8988T (cell line): ENCODE results near the gene PNPLA7.

Source experiments
- DNase-seq: peaks from one replicate; pipeline ENCODE4 v3.0.0; 2011

The PNPLA7 gene

GRCh38 chr9:137492464-137493363, 57.5 kb downstream of the PNPLA7 start:
- DNase-seq, result peak; percentile 73

DNA sequence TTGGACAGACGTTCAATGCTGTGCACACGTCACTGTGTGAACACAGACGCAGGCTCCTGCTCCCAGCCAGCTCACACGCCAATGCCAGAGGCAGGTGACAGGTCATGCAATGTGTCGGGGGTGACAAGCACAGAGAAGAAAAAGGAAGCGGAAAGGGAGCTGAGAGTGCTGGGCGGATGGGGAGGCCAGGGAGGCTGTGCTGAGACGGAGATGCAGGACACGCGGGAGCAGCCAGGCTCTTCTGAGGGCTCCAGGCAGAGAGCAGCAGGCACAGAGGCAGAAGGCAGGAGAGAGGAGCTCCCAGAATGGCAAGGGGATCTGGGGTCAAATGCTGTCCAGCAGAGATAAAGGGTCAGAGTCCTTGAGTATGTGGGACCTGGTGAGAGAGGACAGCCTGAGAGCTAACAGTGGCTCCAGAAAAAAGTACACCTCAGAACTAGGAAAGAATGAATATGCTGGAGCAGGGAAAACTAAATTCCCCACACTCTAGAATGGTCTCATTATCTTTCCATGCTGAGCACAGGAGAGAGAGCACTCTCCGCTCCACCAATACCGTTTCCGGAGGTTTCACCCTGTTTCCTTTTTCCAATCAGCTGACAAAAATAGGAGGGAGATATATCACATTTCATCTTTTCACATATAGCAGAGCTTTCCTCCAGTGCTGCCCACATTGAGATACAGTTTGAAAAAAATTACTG, 58.3 kb downstream of the PNPLA7 start:
- DNase-seq, result peak; percentile 14

GRCh38 chr9:137490532-137491186, 59.5 kb downstream of the PNPLA7 start:
- peak; percentile 3 for DNase-seq

GRCh38 chr9:137488906-137489305, 61.3 kb downstream of the PNPLA7 start:
- DNase-seq, result peak; percentile 10

DNA sequence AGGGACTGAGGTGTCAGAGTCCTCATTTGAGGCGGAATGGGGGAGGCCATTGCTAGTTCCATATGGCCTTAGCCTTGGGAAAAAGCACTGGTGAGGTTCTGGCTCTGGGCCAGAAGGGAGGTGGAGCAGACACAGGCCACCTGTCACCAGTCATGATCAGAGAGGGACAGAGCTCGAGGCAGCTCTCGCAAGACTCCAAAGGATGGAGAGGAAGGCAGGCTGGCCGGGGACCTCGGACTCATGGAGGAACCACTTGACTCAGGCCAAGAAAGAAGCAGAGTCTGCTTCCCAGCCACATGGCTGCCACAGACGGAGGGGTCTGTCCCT, 61.9 kb downstream of the PNPLA7 start:
- peak; percentile 14 for DNase-seq

DNA sequence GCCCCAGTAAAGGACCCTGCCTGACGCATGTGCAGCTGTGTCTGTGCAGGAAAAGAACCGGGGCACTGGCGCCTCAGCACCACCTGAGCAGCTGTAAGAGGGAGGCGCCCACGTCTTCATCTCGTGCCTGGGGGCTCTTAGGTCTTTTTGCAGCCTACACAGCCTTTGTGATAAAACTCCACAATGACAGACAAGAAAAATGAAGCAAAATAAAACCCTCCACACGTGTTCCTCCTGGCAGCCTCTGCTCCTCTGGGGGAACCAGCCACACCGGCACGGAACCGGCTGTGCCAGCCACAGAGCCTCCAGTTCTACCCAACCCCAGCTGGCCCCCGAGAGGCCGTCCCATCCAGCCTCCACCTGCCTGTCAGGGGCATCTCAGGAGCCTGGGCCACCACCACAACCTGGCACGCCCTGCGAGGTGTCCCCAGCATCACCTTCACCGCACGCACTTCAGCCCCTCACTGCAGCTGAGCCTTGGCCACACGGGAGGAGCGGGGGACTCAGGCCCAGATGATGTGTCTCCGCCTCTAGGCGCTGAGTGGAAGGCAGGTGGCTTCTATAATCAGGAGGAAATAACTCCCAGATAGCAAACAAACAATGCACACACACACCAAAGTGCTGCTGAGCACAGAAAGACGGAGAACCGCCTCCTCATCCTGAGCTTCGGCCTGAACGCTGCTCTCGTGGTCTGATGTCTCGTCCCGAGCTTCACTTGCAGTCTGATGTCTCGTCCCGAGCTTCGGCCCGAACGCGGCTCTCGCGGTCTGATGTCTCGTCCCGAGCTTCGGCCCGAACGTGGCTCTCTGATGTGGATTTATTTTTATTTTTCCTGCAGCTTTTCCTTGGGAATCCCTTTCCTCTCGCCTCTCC, 62.5 kb downstream of the PNPLA7 start:
- DNase-seq, result peak; percentile 16

DNA sequence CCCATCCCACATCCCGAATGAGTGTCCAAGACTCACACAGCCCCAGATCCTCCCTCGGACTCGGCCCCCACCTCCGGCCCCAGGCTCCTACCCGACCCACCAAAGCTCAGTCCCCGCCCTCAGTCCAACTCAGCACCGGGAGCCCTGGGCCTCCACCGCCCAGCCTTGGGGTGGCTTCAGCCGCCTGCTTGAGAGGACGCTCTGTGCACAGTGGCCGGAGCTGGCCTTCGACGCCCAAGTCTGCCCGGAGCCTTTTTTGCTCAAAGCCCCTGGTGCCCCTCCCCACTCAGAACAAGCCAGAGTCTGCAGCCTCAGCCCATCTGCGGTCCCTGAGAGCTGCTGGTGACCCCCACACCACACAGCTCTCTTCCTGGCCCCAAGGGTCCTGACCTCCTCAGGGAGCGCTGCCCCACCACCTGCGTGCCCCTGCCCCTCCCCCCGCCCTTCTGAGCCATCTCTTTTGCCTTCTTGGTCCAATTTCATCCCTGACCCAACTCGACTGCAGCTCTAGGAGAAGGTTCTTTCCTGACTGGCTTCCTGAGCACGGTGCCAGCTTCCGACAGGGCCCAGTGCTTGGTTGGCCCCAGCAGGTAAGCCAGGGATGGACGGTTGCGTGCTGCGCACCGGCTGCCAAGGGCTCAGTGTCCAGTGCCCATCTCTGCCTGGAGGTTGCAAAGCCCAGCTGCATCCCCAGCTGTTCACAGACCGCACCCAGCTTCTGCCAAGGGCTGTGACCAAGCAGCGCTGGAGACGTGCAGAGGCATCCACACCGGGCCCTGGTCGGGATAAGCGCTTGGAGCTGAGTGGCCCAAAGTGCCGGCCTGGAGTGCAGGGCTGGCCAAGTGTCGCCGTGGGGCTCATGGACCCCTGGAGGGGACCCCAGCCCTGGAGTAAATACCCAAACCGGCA, 63.4 kb downstream of the PNPLA7 start:
- peak; percentile 11 for DNase-seq

GRCh38 chr9:137486141-137486490, 64.1 kb downstream of the PNPLA7 start:
- no peak for DNase-seq

DNA sequence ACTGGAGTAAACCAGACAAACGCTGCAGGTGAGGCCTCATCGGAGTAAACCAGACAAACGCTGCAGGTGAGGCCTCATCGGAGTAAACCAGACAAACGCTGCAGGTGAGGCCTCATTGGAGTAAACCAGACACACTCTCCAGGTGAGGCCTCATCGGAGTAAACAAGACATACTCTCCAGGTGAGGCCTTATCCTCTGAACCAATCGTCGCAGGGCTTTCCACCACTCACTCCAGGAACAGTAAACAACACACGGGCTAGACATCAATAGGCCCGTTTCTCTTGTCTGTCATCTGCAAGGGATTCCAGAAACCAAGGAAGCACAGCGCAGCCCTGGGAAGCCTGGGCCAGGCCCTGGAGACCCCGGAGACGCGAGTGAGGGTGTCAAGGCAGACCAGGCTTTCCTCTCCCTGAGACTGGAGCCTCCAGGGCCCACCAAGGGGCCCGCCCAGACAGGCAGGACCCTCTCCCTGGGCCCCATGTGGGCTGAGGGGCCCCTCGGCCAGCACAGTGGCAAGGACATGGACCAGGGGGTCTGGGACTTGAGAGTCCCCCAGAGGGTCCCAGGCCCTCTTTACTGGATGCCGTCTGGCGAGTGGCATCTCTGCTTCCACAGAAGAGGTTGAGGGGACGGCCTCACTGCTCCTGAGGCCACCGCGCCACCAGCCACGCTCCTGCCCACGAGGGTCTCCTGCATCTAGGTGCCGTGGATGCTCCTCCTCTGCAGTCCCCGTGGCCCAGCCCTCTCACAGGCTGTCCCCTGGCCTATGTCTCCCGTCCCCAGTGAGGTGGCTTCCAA, 64.7 kb downstream of the PNPLA7 start:
- peak; percentile 8 for DNase-seq

GRCh38 chr9:137484551-137485315, 65.5 kb downstream of the PNPLA7 start:
- no peak for DNase-seq

- no peak for DNase-seq
Measured at GRCh38 chr9:137482094-137482781, 68.0 kb downstream of the PNPLA7 start.

GRCh38 chr9:137480686-137481683, 69.2 kb downstream of the PNPLA7 start:
- no peak for DNase-seq

- DNase-seq, result no peak
Measured at GRCh38 chr9:137479892-137480685, 70.1 kb downstream of the PNPLA7 start.

GRCh38 chr9:137478962-137479861, 71.0 kb downstream of the PNPLA7 start:
- DNase-seq, result no peak

GRCh38 chr9:137478613-137478961, 71.6 kb downstream of the PNPLA7 start:
- DNase-seq, result no peak
